Neutrophil (primary cell): ENCODE data around the gene SSUH2.

Source experiments
- H3K27ac ChIP-seq: fragments of 200-600 bp; sonication (generic); 2 replicates; pipeline ENCODE4 v1.5.1; 2016; ENCODE audit warnings: mild to moderate bottlenecking, moderate library complexity
- H3K27me3 ChIP-seq: fragments of 200-600 bp; sonication (generic); 2 replicates; pipeline ENCODE4 v1.6.0; 2016; ENCODE audit warnings: mild to moderate bottlenecking
- H3K36me3 ChIP-seq: fragments of 200-600 bp; sonication (generic); 2 replicates; pipeline ENCODE4 v1.5.1; 2017
- H3K4me1 ChIP-seq, 2 experiments: fragments of 200-600 bp in 1 of 2; sonication (generic) in 1 of 2; 1 replicate in 1 of 2; 2 replicates in 1 of 2; pipeline versions ENCODE4 v1.5.1 to v1.6.1; 2013 to 2016; ENCODE audit warnings: low read depth in 1 of 2, low read length in 1 of 2, mild to moderate bottlenecking in 1 of 2, moderate library complexity in 1 of 2; ENCODE audit not compliant: control insufficient read depth in 1 of 2, insufficient read depth in 1 of 2
- H3K4me3 ChIP-seq, 2 experiments: fragments of 200-600 bp in 1 of 2; sonication (generic) in 1 of 2; 1 replicate in 1 of 2; 2 replicates in 1 of 2; pipeline ENCODE4 v1.5.1; 2013 to 2016; ENCODE audit warnings: low read depth in 1 of 2, low read length in 1 of 2, mild to moderate bottlenecking in 1 of 2, moderate library complexity in 1 of 2
- H3K9me3 ChIP-seq: fragments of 200-600 bp; sonication (generic); 2 replicates; pipeline ENCODE4 v1.5.1; 2016
- CTCF ChIP-seq: fragments of 200-600 bp; sonication (generic); IDR thresholded peaks from 2 replicates; pipeline ENCODE4 v1.5.1; 2016; ENCODE audit warnings: antibody characterized with exemption

SSUH2 gene

GRCh38 chr3:8648909-8649741, 4.5 kb upstream of the SSUH2 start:
- Histone ChIP-seq H3K27me3 (peaks cover 17% of the 10 kb centered on the region), H3K36me3 (no peaks in the 10 kb centered on the region), H3K9me3 (no peaks in the 10 kb centered on the region), H3K4me3 (no peak overlapping the region), H3K4me1 (no peaks in the 10 kb centered on the region), H3K27ac (no peak overlapping the region)
- no peak for TF ChIP-seq CTCF

GRCh38 chr3:8647137-8647985, 2.8 kb upstream of the SSUH2 start:
- H3K4me3 ChIP-seq: no peak overlapping the region
- H3K27ac ChIP-seq: no peak overlapping the region
- H3K4me1 ChIP-seq: no peaks in the 10 kb centered on the region
- TF ChIP-seq CTCF: no peak
- H3K9me3 ChIP-seq: no peaks in the 10 kb centered on the region
- peaks cover 27% of the 10 kb centered on the region for H3K27me3 ChIP-seq
- H3K36me3 ChIP-seq: no peaks in the 10 kb centered on the region

GRCh38 chr3:8646313-8646938, 1.8 kb upstream of the SSUH2 start:
- Histone ChIP-seq H3K36me3 (no peaks in the 10 kb centered on the region), H3K27ac (no peak overlapping the region), H3K4me3 (no peak overlapping the region), H3K9me3 (no peaks in the 10 kb centered on the region), H3K4me1 (no peaks in the 10 kb centered on the region), H3K27me3 (peaks cover 27% of the 10 kb centered on the region)
- TF ChIP-seq CTCF: no peak

GRCh38 chr3:8645712-8646111, 1.1 kb upstream of the SSUH2 start:
- no peak for TF ChIP-seq CTCF
- Histone ChIP-seq H3K4me3 (no peak overlapping the region), H3K36me3 (no peaks in the 10 kb centered on the region), H3K9me3 (no peaks in the 10 kb centered on the region), H3K4me1 (no peaks in the 10 kb centered on the region), H3K27ac (no peak overlapping the region), H3K27me3 (peaks cover 27% of the 10 kb centered on the region)

GRCh38 chr3:8643693-8644365, 769 bp downstream of the SSUH2 start:
- no peak overlapping the region for H3K4me3 ChIP-seq
- no peak overlapping the region for H3K27ac ChIP-seq
- H3K36me3 ChIP-seq: no peaks in the 10 kb centered on the region
- TF ChIP-seq CTCF: no peak
- peaks cover 27% of the 10 kb centered on the region for H3K27me3 ChIP-seq
- no peaks in the 10 kb centered on the region for H3K4me1 ChIP-seq
- H3K9me3 ChIP-seq: no peaks in the 10 kb centered on the region
